PC-3 (cell line): Measurements from ENCODE around the gene PTPN5. TPM values are rescaled to one million over a fixed set of nuclear protein-coding genes. Genes with fewer than 3 reads are reported as not detected.

Experiments
- ATAC-seq: fragments of 200-7000 bp; cut with Tn5 transposase; 2 replicates; pipeline ENCODE4 v1.9.1; 2020; ENCODE audit warnings: mild to moderate bottlenecking, moderate library complexity
- BruUV-seq: library from RNA; stranded (reverse); fragments of 400-500 nt; replicated peaks from 2 replicates; lab custom pipeline; 2021; lab: Mats Ljungman, UMichigan
- CTCF ChIA-PET: fragments of 300-600 bp; sonication (Branson Sonifier 250); formaldehyde crosslinking; loops from one replicate; lab custom pipeline; 2022; ENCODE audit warnings: antibody characterized with exemption; lab: Charles Lee
- POLR2A ChIA-PET: fragments of 300-600 bp; sonication (Branson Sonifier 250); formaldehyde crosslinking; loops from one replicate; lab custom pipeline; 2022; ENCODE audit warnings: antibody characterized with exemption; ENCODE audit not compliant: unreplicated experiment; lab: Charles Lee
- DNase-seq: peaks from one replicate; pipeline ENCODE4 v3.0.0-alpha.2; 2015
- H2AFZ ChIP-seq: fragments of 300-600 bp; sonication (generic); 2 replicates; pipeline ENCODE4 v1.6.0; 2016; ENCODE audit warnings: antibody characterized with exemption, low read length
- H3F3A ChIP-seq: fragments of 300-600 bp; sonication (generic); one replicate; pipeline ENCODE4 v1.6.0; 2017; ENCODE audit warnings: antibody characterized with exemption, low read length, control low read depth, mild to moderate bottlenecking; ENCODE audit not compliant: unreplicated experiment
- H3K27ac ChIP-seq: fragments of 300-600 bp; sonication (generic); 2 replicates; pipeline ENCODE4 v1.5.1; 2016; ENCODE audit warnings: mild to moderate bottlenecking, low read length
- H3K27me3 ChIP-seq: fragments of 300-600 bp; sonication (generic); 2 replicates; pipeline ENCODE4 v1.6.1; 2016; ENCODE audit warnings: low read length, mixed read lengths
- H3K36me3 ChIP-seq: fragments of 300-600 bp; sonication (generic); 2 replicates; pipeline ENCODE4 v1.6.1; 2016; ENCODE audit warnings: low read depth, mixed run types, low read length, mixed read lengths
- H3K4me1 ChIP-seq: fragments of 300-600 bp; sonication (generic); 2 replicates; pipeline ENCODE4 v1.5.1; 2016; ENCODE audit warnings: low read length; ENCODE audit not compliant: insufficient read depth
- H3K4me2 ChIP-seq: fragments of 300-600 bp; sonication (generic); 2 replicates; pipeline ENCODE4 v1.6.0; 2016; ENCODE audit warnings: low read length
- H3K4me3 ChIP-seq: fragments of 300-600 bp; sonication (generic); 2 replicates; pipeline ENCODE4 v1.5.1; 2016; ENCODE audit warnings: mild to moderate bottlenecking, low read length, mixed read lengths
- H3K79me2 ChIP-seq: fragments of 300-600 bp; sonication (generic); 2 replicates; pipeline ENCODE4 v1.6.1; 2017; ENCODE audit warnings: low read length, mixed read lengths
- H3K9ac ChIP-seq: fragments of 300-600 bp; sonication (generic); 2 replicates; pipeline ENCODE4 v1.6.0; 2016; ENCODE audit warnings: mild to moderate bottlenecking, low read length
- H3K9me2 ChIP-seq: fragments of 300-600 bp; sonication (generic); replicated peaks from 2 replicates; pipeline ENCODE4 v1.6.1; 2016; ENCODE audit warnings: mixed run types, low read length, mixed read lengths
- H3K9me3 ChIP-seq: fragments of 300-600 bp; sonication (generic); 2 replicates; pipeline ENCODE4 v1.6.1; 2016; ENCODE audit warnings: low read length, mixed read lengths
- H4K20me1 ChIP-seq: fragments of 300-600 bp; sonication (generic); 2 replicates; pipeline ENCODE4 v1.6.1; 2016; ENCODE audit warnings: low read length, mixed read lengths
- CTCF ChIP-seq: fragments of 300-600 bp; sonication (generic); conservative IDR thresholded peaks from 2 replicates; pipeline ENCODE4 v1.5.1; 2017; ENCODE audit warnings: antibody characterized with exemption, low read depth, mild to moderate bottlenecking, low read length
- EZH2 ChIP-seq: fragments of 300-600 bp; sonication (generic); IDR thresholded peaks from one replicate; pipeline ENCODE4 v1.6.1; 2017; ENCODE audit warnings: antibody characterized with exemption, mild to moderate bottlenecking, low read length; ENCODE audit not compliant: unreplicated experiment
- EZH2phosphoT487 ChIP-seq: fragments of 300-600 bp; sonication (generic); IDR thresholded peaks from 2 replicates; pipeline ENCODE4 v1.6.1; 2018; ENCODE audit warnings: mild to moderate bottlenecking, antibody characterized with exemption, low read length, borderline replicate concordance
- intact Hi-C: fragments of 100-400 bp; cut with micrococcal nuclease; formaldehyde crosslinking; loops from 2 replicates; pipeline ENCODE4 v1.9.0; 2023
- total RNA-seq: library from RNA; depleted of rRNA; stranded (reverse); fragments of >200 nt; gene quantifications from 2 replicates; pipeline ENCODE4 v1.2.3, GENCODE V29; 2014

PTPN5 gene
- total RNA-seq, 1 experiment from 2014 or later = 0.95 TPM

GRCh38 chr11:18728658-18729057, 62.9 kb downstream of the PTPN5 start:
- no peak overlapping the region for H3K4me3 ChIP-seq
- CTCF ChIA-PET = interaction anchor here (0.7 kb wide), 1 partner anchor 30 kb away, joined by 4 read pairs; no protein-coding TSS in a partner anchor

GRCh38 chr11:18727479-18728236, 63.9 kb downstream of the PTPN5 start:
- no TSS peak for BruUV-seq
- Histone ChIP-seq H2AFZ (0 out of 2 replicates have a peak overlapping the region, but pooled peaks have one; percentile 27), H4K20me1 (no peaks in the 10 kb centered on the region), H3K4me1 (no peaks in the 10 kb centered on the region; the same call in 1 of the 2 replicates), H3K4me2 (no peak overlapping the region), H3K27me3 (no peaks in the 10 kb centered on the region), H3K79me2 (no peaks in the 10 kb centered on the region), H3K9ac (no peak overlapping the region), H3F3A (no peaks in the 10 kb centered on the region), H3K4me3 (no peak overlapping the region), H3K36me3 (no peaks in the 10 kb centered on the region), H3K27ac (no peak overlapping the region), H3K9me3 (no peaks in the 10 kb centered on the region), H3K9me2 (no peaks in the 10 kb centered on the region)
- CTCF ChIA-PET = interaction anchor here (0.6 kb wide), 2 partner anchors 52 to 76 kb away, joined by 5 to 12 read pairs; no protein-coding TSS in a partner anchor
- ATAC-seq (peak; percentile 37), DNase-seq (peak; percentile 63)
- intact Hi-C loops = no loop called here
- POLR2A ChIA-PET = no interaction called here
- TF ChIP-seq CTCF (peak; percentile 77), EZH2phosphoT487 (no peak)

More at GRCh38 chr11:18728658-18729057, 62.9 kb downstream of the PTPN5 start:
- no peaks in the 10 kb centered on the region for H3F3A ChIP-seq
- no peaks in the 10 kb centered on the region; the same call in 1 of the 2 replicates for H3K4me1 ChIP-seq
- no peaks in the 10 kb centered on the region for H4K20me1 ChIP-seq
- H3K9me3 ChIP-seq = no peaks in the 10 kb centered on the region
- no peak overlapping the region for H3K4me2 ChIP-seq
- no peak overlapping the region for H3K27ac ChIP-seq
- no TSS peak for BruUV-seq
- DNase-seq (no peak), ATAC-seq (no peak)
- H2AFZ ChIP-seq = no peak overlapping the region
- no peaks in the 10 kb centered on the region for H3K36me3 ChIP-seq
- H3K9me2 ChIP-seq = no peaks in the 10 kb centered on the region
- intact Hi-C loops = no loop called here
- POLR2A ChIA-PET = no interaction called here
- no peaks in the 10 kb centered on the region for H3K27me3 ChIP-seq
- TF ChIP-seq EZH2 (no peak), EZH2phosphoT487 (no peak), CTCF (no peak)
- H3K9ac ChIP-seq = no peak overlapping the region
- no peaks in the 10 kb centered on the region for H3K79me2 ChIP-seq

GRCh38 chr11:18726040-18726439, 65.6 kb downstream of the PTPN5 start, which contains the start of gene IGSF22:
IGSF22 (minus strand) TSS chr11:18726188; CDS start chr11:18724236, 1,952 bp downstream.
- no peak within 1 kb of the TSS for H2AFZ ChIP-seq
- no peak for TF ChIP-seq EZH2
- TF ChIP-seq EZH2phosphoT487 = no peak
- no peak for TF ChIP-seq CTCF
- no peaks in the 10 kb centered on the region for H3F3A ChIP-seq
- intact Hi-C loops = no loop called here
- H3K36me3 ChIP-seq = no peaks in the 10 kb centered on the region
- no peak for ATAC-seq
- no peaks in the 10 kb centered on the region for H3K79me2 ChIP-seq
- no peak within 1 kb of the TSS for H3K9ac ChIP-seq
- no peaks in the 10 kb centered on the region for H3K4me1 ChIP-seq
- no peaks in the 10 kb centered on the region for H3K27me3 ChIP-seq
- BruUV-seq = no TSS peak
- no peak within 1 kb of the TSS for H3K4me2 ChIP-seq
- H3K9me2 ChIP-seq = no peaks in the 10 kb centered on the region
- POLR2A ChIA-PET = no interaction called here
- DNase-seq = no peak
- H4K20me1 ChIP-seq = no peaks in the 10 kb centered on the region
- CTCF ChIA-PET = no interaction called here
- H3K4me3 ChIP-seq = no peak within 1 kb of the TSS
- H3K27ac ChIP-seq = no peak within 1 kb of the TSS
- no peaks in the 10 kb centered on the region for H3K9me3 ChIP-seq
